K562 (cell line): Measurements from ENCODE around the gene SULT2B1. TPM values are rescaled to one million over a fixed set of nuclear protein-coding genes. Genes with fewer than 3 reads are reported as not detected.

ENCODE experiments used
- BHLHE40 ChIP-seq: IDR thresholded peaks from 2 replicates; pipeline ENCODE4 v1.6.1; 2011; ENCODE audit warnings: low read length, improper control_type of control experiment
- CBX1 ChIP-seq: sonication (generic); IDR thresholded peaks from 2 replicates; pipeline ENCODE4 v1.6.1; 2016; ENCODE audit warnings: antibody characterized with exemption, low read depth, mild to moderate bottlenecking
- FOXK2 ChIP-seq, 2 experiments: fragments of 450-650 bp; IDR thresholded peaks in 1 of 2; conservative IDR thresholded peaks in 1 of 2; 2 replicates each; pipeline ENCODE4 v1.6.1; 2016; ENCODE audit warnings: low read depth in 2 of 2, mild to moderate bottlenecking in 1 of 2
- HNRNPK ChIP-seq: fragments of 200-400 bp; formaldehyde crosslinking; IDR thresholded peaks from one replicate; pipeline ENCODE4 v1.6.1; 2018; ENCODE audit warnings: mild to moderate bottlenecking, low read depth, low read length; ENCODE audit not compliant: poor library complexity, severe bottlenecking
- MAFK ChIP-seq: IDR thresholded peaks from 2 replicates; pipeline ENCODE4 v1.6.1; 2011; ENCODE audit warnings: low read length, improper control_type of control experiment
- MBD2 ChIP-seq: sonication (generic); IDR thresholded peaks from 2 replicates; pipeline ENCODE4 v1.6.1; 2016; ENCODE audit warnings: low read depth, borderline replicate concordance
- NCOA1 ChIP-seq: fragments of 450-650 bp; IDR thresholded peaks from 2 replicates; pipeline ENCODE4 v1.6.1; 2016; ENCODE audit warnings: low read depth
- NCOA6 ChIP-seq: fragments of 450-650 bp; IDR thresholded peaks from 2 replicates; pipeline ENCODE4 v1.6.1; 2017; ENCODE audit warnings: mild to moderate bottlenecking
- NFIC ChIP-seq: fragments of 450-650 bp; IDR thresholded peaks from 2 replicates; pipeline ENCODE4 v1.6.1; 2017; ENCODE audit warnings: mild to moderate bottlenecking, inconsistent platforms
- RFX1 ChIP-seq: fragments of 450-650 bp; IDR thresholded peaks from 2 replicates; pipeline ENCODE4 v1.6.1; 2016; ENCODE audit warnings: mild to moderate bottlenecking, moderate library complexity
- RFX5 ChIP-seq: IDR thresholded peaks from 2 replicates; pipeline ENCODE4 v1.6.1; 2011; ENCODE audit warnings: low read depth, mild to moderate bottlenecking, improper control_type of control experiment, low read length
- SMAD1 ChIP-seq: fragments of 150-350 bp; IDR thresholded peaks from 2 replicates; pipeline ENCODE4 v1.6.1; 2014; ENCODE audit warnings: low read length, low read depth; ENCODE audit not compliant: partially characterized antibody
- SMAD4 ChIP-seq: fragments of 250-450 bp; sonication (Bioruptor Pico); conservative IDR thresholded peaks from 2 replicates; pipeline ENCODE4 v1.8.0; 2021; ENCODE audit warnings: inconsistent platforms, mild to moderate bottlenecking, moderate library complexity
- TAF1 ChIP-seq: IDR thresholded peaks from 2 replicates; pipeline ENCODE4 v1.6.1; 2011; ENCODE audit warnings: mild to moderate bottlenecking, low read length, moderate library complexity; ENCODE audit not compliant: insufficient read depth, control insufficient read depth, severe bottlenecking; ENCODE audit errors: extremely low read depth
- TBL1XR1 ChIP-seq, 2 experiments: IDR thresholded peaks; 2 replicates each; pipeline ENCODE4 v1.6.1; 2012; ENCODE audit warnings: improper control_type of control experiment in 2 of 2, low read length in 2 of 2, mild to moderate bottlenecking in 1 of 2
- ZFPM2 ChIP-seq: fragments of 250-450 bp; sonication (Bioruptor Pico); IDR thresholded peaks from 2 replicates; pipeline ENCODE4 v1.5.1; 2022; ENCODE audit warnings: mild to moderate bottlenecking
- ZNF184 ChIP-seq: sonication (generic); formaldehyde crosslinking; IDR thresholded peaks from 2 replicates; pipeline ENCODE4 v1.5.0; 2020; ENCODE audit warnings: missing genetic modification reagents
- ZNF324 ChIP-seq: fragments of 250-450 bp; sonication (Bioruptor Pico); IDR thresholded peaks from 2 replicates; pipeline ENCODE4 v1.4.0; 2020; ENCODE audit warnings: mild to moderate bottlenecking
- ZNF347 ChIP-seq: fragments of 450-650 bp; formaldehyde crosslinking; IDR thresholded peaks from 2 replicates; pipeline ENCODE4 v1.4.0; 2020; ENCODE audit warnings: low read depth, mild to moderate bottlenecking, moderate library complexity
- ZNF445 ChIP-seq: fragments of 250-450 bp; sonication (Bioruptor Pico); IDR thresholded peaks from 2 replicates; pipeline ENCODE4 v1.4.0; 2020; ENCODE audit warnings: low read depth, mild to moderate bottlenecking, moderate library complexity
- ZNF79 ChIP-seq: fragments of 250-450 bp; sonication (Bioruptor Pico); IDR thresholded peaks from 2 replicates; pipeline ENCODE4 v1.4.0; 2020; ENCODE audit warnings: low read depth, mild to moderate bottlenecking, moderate library complexity
- polyA plus RNA-seq, 8 experiments: library from polyadenylated mRNA; depleted of rRNA in 4 of 8; stranded (reverse) in 5 of 8; unstranded in 3 of 8; fragments of >200 nt; fragmentation: Nextera tagmentation in 2 of 8; fragmentation: Illumina TruSeq in 1 of 8; extraction: Ambion mirVana in 2 of 8; extraction: Trizol in 1 of 8; gene quantifications; 2 replicates each; pipeline versions ENCODE4 v1.2.1 to v1.2.3, GENCODE V29; 2011 to 2014; ENCODE audit warnings: inconsistent platforms in 1 of 8, missing spikeins in 1 of 8
- total RNA-seq, 7 experiments: library from RNA; depleted of rRNA in 6 of 7; stranded (reverse); fragments of >200 nt in 6 of 7; fragmentation: Illumina TruSeq in 2 of 7; extraction: Trizol in 2 of 7; gene quantifications; 2 replicates each; pipeline versions ENCODE4 v1.2.1 to v1.2.3, GENCODE V29; 2011 to 2021; ENCODE audit warnings: low replicate concordance in 1 of 7
- TF ChIP-seq, protein P1 (sequence below): fragments of 250-450 bp; sonication (Bioruptor Pico); IDR thresholded peaks from 2 replicates; pipeline ENCODE4 v1.4.0; 2020; ENCODE audit warnings: mild to moderate bottlenecking
- TF ChIP-seq, protein P2 (sequence below): sonication (generic); formaldehyde crosslinking; IDR thresholded peaks from 2 replicates; pipeline ENCODE4 v1.8.0; 2022; ENCODE audit warnings: missing genetic modification reagents, mild to moderate bottlenecking, moderate library complexity, borderline replicate concordance
- TF ChIP-seq, protein P3 (sequence below): fragments of 250-450 bp; sonication (Bioruptor Pico); IDR thresholded peaks from 2 replicates; pipeline ENCODE4 v1.8.0; 2021; ENCODE audit warnings: moderate library complexity, mild to moderate bottlenecking, inconsistent platforms
- TF ChIP-seq, protein P4 (sequence below): fragments of 250-450 bp; sonication (Bioruptor Pico); IDR thresholded peaks from 2 replicates; pipeline ENCODE4 v1.5.0; 2022; ENCODE audit warnings: mild to moderate bottlenecking

The SULT2B1 gene
- total and polyA plus RNA-seq, 9 of the 15 experiments (the other 6 are each of a cell fraction or from before 2014, with no cell fraction given) = 0.09 to 0.62 (median 0.22) TPM; not detected in 2

DNA sequence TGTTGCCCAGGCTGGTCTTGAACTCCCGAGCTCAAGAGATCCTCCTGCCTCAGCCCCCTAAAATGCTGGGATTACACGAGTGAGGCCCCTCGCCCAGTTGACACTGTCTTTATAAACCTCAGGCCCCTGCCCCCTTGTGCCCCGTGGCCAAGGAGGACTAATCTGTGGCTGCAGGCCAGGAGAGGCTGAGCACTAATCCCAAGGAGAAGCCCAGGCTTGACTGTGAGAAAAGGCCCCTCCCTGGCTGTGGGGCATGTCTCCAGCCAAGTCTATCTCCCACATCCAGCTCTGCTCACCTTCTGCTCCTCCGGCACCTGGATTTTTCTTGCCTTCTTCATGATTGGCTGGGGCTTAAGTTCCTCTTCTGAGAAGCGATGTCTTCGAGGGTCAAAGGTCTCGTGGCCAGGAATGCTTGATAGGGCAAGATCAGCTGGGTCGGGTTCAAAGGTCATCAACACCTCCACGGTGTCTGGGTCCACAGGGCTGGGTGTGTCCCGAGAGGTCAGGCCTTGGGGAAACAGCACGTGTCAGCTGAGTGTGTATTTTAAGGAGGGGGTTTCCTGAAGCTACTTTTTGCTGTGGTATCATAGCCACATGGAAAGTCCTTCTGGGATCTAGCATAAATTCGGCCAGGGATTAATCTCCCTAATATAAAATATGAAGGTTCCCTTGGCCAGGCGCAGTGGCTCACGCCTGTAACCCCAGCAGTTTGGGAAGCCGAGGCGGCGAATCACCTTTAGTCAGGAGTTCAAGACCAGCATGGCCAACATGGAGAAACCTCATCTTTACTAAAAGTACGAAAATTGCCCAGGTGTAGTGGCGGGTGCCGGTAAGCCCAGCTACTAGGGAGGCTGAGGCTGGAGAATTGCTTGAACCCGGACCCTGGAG is 81.4 kb downstream of the SULT2B1 start (continued):
- TF ChIP-seq, protein P1, sequence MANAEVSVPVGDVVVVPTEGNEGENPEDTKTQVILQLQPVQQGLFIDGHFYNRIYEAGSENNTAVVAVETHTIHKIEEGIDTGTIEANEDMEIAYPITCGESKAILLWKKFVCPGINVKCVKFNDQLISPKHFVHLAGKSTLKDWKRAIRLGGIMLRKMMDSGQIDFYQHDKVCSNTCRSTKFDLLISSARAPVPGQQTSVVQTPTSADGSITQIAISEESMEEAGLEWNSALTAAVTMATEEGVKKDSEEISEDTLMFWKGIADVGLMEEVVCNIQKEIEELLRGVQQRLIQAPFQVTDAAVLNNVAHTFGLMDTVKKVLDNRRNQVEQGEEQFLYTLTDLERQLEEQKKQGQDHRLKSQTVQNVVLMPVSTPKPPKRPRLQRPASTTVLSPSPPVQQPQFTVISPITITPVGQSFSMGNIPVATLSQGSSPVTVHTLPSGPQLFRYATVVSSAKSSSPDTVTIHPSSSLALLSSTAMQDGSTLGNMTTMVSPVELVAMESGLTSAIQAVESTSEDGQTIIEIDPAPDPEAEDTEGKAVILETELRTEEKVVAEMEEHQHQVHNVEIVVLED (CRISPR knock-in tag) = no peak
- TF ChIP-seq ZNF324 (no peak), ZNF445 (CRISPR knock-in tag) (no peak), ZNF79 (no peak), ZNF347 (CRISPR knock-in tag) (no peak), CBX1 (no peak), RFX5 (no peak), SMAD4 (CRISPR knock-in tag) (peak; percentile 71), TAF1 (no peak), NFIC (peak; percentile 63), BHLHE40 (peak; percentile 71), MAFK (no peak), FOXK2 (conservative IDR thresholded peaks at IDR 0.05 in 1 of 2, IDR thresholded peaks at IDR 0.05 in 1 of 2; ENCODE audit: low read depth in 2 of 2) (peak in 1 of 2 experiments; percentile 11; a peak in 1 of 4 replicates), HNRNPK (no peak), ZNF184 (CRISPR knock-in tag) (no peak), NCOA1 (no peak), MBD2 (no peak), SMAD1 (no peak), ZFPM2 (no peak), NCOA6 (no peak), RFX1 (no peak), TBL1XR1 (IDR thresholded peaks at IDR 0.05; ENCODE audit: low read length in 2 of 2) (peak; percentile 49 to 82; a peak in 3 of 4 replicates)
- TF ChIP-seq, protein P2, sequence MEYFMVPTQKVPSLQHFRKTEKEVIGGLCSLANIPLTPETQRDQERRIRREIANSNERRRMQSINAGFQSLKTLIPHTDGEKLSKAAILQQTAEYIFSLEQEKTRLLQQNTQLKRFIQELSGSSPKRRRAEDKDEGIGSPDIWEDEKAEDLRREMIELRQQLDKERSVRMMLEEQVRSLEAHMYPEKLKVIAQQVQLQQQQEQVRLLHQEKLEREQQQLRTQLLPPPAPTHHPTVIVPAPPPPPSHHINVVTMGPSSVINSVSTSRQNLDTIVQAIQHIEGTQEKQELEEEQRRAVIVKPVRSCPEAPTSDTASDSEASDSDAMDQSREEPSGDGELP (CRISPR knock-in tag) = peak; percentile 99
- TF ChIP-seq, protein P3, sequence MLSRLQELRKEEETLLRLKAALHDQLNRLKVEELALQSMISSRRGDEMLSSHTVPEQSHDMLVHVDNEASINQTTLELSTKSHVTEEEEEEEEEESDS (CRISPR knock-in tag) = no peak
- TF ChIP-seq, protein P4, sequence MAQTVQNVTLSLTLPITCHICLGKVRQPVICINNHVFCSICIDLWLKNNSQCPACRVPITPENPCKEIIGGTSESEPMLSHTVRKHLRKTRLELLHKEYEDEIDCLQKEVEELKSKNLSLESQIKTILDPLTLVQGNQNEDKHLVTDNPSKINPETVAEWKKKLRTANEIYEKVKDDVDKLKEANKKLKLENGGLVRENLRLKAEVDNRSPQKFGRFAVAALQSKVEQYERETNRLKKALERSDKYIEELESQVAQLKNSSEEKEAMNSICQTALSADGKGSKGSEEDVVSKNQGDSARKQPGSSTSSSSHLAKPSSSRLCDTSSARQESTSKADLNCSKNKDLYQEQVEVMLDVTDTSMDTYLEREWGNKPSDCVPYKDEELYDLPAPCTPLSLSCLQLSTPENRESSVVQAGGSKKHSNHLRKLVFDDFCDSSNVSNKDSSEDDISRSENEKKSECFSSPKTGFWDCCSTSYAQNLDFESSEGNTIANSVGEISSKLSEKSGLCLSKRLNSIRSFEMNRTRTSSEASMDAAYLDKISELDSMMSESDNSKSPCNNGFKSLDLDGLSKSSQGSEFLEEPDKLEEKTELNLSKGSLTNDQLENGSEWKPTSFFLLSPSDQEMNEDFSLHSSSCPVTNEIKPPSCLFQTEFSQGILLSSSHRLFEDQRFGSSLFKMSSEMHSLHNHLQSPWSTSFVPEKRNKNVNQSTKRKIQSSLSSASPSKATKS (CRISPR knock-in tag) = no peak
